MM.1S (cell line): ENCODE results near the gene SATB2.

ENCODE experiments used
- DNase-seq: peaks from one replicate; pipeline ENCODE4 v3.0.0-alpha.2; 2015
- H2AFZ ChIP-seq: fragments of 300-600 bp; sonication (generic); 2 replicates; pipeline ENCODE4 v1.6.0; 2016; ENCODE audit warnings: antibody characterized with exemption, low read length
- H3F3A ChIP-seq: fragments of 300-600 bp; sonication (generic); 2 replicates; pipeline ENCODE4 v1.6.1; 2016; ENCODE audit warnings: mild to moderate bottlenecking, antibody characterized with exemption, low read length, moderate library complexity, mixed read lengths; ENCODE audit not compliant: insufficient read depth
- H3K27ac ChIP-seq: fragments of 300-600 bp; sonication (generic); 2 replicates; pipeline ENCODE4 v1.5.1; 2016; ENCODE audit warnings: mild to moderate bottlenecking, low read length
- H3K27me3 ChIP-seq: fragments of 300-600 bp; sonication (generic); replicated peaks from 2 replicates; pipeline ENCODE4 v1.6.0; 2016; ENCODE audit warnings: low read length; ENCODE audit not compliant: insufficient read depth
- H3K36me3 ChIP-seq: fragments of 300-600 bp; sonication (generic); replicated peaks from 2 replicates; pipeline ENCODE4 v1.6.1; 2016; ENCODE audit warnings: mild to moderate bottlenecking, low read length, mixed read lengths; ENCODE audit not compliant: insufficient read depth
- H3K4me1 ChIP-seq: fragments of 300-600 bp; sonication (generic); 2 replicates; pipeline ENCODE4 v1.6.1; 2016; ENCODE audit warnings: low read length, mixed read lengths
- H3K4me2 ChIP-seq: fragments of 300-600 bp; sonication (generic); 2 replicates; pipeline ENCODE4 v1.6.0; 2016; ENCODE audit warnings: low read depth, low read length
- H3K4me3 ChIP-seq: fragments of 300-600 bp; sonication (generic); 2 replicates; pipeline ENCODE4 v1.5.1; 2016; ENCODE audit warnings: low read length, mixed read lengths
- H3K79me2 ChIP-seq: fragments of 300-600 bp; sonication (generic); 2 replicates; pipeline ENCODE4 v1.6.1; 2016; ENCODE audit warnings: mixed run types, low read length, mixed read lengths
- H3K9ac ChIP-seq: fragments of 300-600 bp; sonication (generic); 2 replicates; pipeline ENCODE4 v1.6.1; 2016; ENCODE audit warnings: low read length, mixed read lengths
- H3K9me2 ChIP-seq: fragments of 300-600 bp; sonication (generic); replicated peaks from 2 replicates; pipeline ENCODE4 v1.6.1; 2016; ENCODE audit warnings: mild to moderate bottlenecking, low read length, mixed read lengths; ENCODE audit not compliant: insufficient read depth
- H3K9me3 ChIP-seq: fragments of 300-600 bp; sonication (generic); replicated peaks from 2 replicates; pipeline ENCODE4 v1.6.1; 2016; ENCODE audit warnings: mild to moderate bottlenecking, low read length, mixed read lengths; ENCODE audit not compliant: insufficient read depth
- H4K20me1 ChIP-seq: fragments of 300-600 bp; sonication (generic); 2 replicates; pipeline ENCODE4 v1.6.1; 2016; ENCODE audit warnings: mild to moderate bottlenecking, low read length, moderate library complexity, mixed read lengths; ENCODE audit not compliant: insufficient read depth
- CTCF ChIP-seq: fragments of 300-600 bp; sonication (generic); IDR thresholded peaks from 2 replicates; pipeline ENCODE4 v1.5.1; 2016; ENCODE audit warnings: antibody characterized with exemption, low read length, mixed read lengths
- EZH2 ChIP-seq: fragments of 300-600 bp; sonication (generic); optimal IDR thresholded peaks from 2 replicates; pipeline ENCODE3; 2017; ENCODE audit warnings: low read depth, mild to moderate bottlenecking, antibody characterized with exemption, low read length, mixed read lengths
- EZH2phosphoT487 ChIP-seq: fragments of 300-600 bp; sonication (generic); IDR thresholded peaks from 2 replicates; pipeline ENCODE4 v1.6.1; 2018; ENCODE audit warnings: antibody characterized with exemption, low read length

Gene SATB2

GRCh38 chr2:199342334-199342733 lies 115.4 kb downstream of the SATB2 start:
- no peaks in the 10 kb centered on the region for H3K9me2 ChIP-seq
- no peaks in the 10 kb centered on the region for H3K36me3 ChIP-seq

GRCh38 chr2:199341123-199341522 lies 116.6 kb downstream of the SATB2 start:
- Histone ChIP-seq H3K36me3 (no peaks in the 10 kb centered on the region), H3K9ac (no peak overlapping the region), H3K4me3 (no peak overlapping the region)

More at GRCh38 chr2:199342334-199342733, 115.4 kb downstream of the SATB2 start:
- Histone ChIP-seq H3K79me2 (no peaks in the 10 kb centered on the region), H3K9me3 (no peaks in the 10 kb centered on the region), H3K4me2 (no peak overlapping the region), H3K27me3 (no peaks in the 10 kb centered on the region), H2AFZ (no peak overlapping the region), H3K4me1 (no peaks in the 10 kb centered on the region), H3K4me3 (no peak overlapping the region), H3F3A (no peaks in the 10 kb centered on the region), H4K20me1 (no peaks in the 10 kb centered on the region), H3K27ac (no peak overlapping the region), H3K9ac (no peak overlapping the region)
- TF ChIP-seq EZH2phosphoT487 (no peak), EZH2 (no peak), CTCF (no peak)
- DNase-seq, result no peak

GRCh38 chr2:199339891-199340605 lies 117.7 kb downstream of the SATB2 start:
- no peak overlapping the region for H3K27ac ChIP-seq
- no peak overlapping the region for H3K9ac ChIP-seq
- H3K4me1 ChIP-seq, result no peaks in the 10 kb centered on the region
- H3K27me3 ChIP-seq, result no peaks in the 10 kb centered on the region
- no peaks in the 10 kb centered on the region for H4K20me1 ChIP-seq
- TF ChIP-seq CTCF, result no peak
- TF ChIP-seq EZH2phosphoT487, result no peak
- no peak for TF ChIP-seq EZH2
- H3K4me2 ChIP-seq, result no peak overlapping the region
- no peaks in the 10 kb centered on the region for H3K9me3 ChIP-seq
- no peak for DNase-seq
- no peak overlapping the region for H3K4me3 ChIP-seq
- no peaks in the 10 kb centered on the region for H3K79me2 ChIP-seq
- H3K9me2 ChIP-seq, result no peaks in the 10 kb centered on the region
- no peaks in the 10 kb centered on the region for H3F3A ChIP-seq
- H2AFZ ChIP-seq, result no peak overlapping the region
- H3K36me3 ChIP-seq, result no peaks in the 10 kb centered on the region

More at GRCh38 chr2:199341123-199341522, 116.6 kb downstream of the SATB2 start:
- Histone ChIP-seq H3K4me2 (no peak overlapping the region), H2AFZ (no peak overlapping the region), H3K27me3 (no peaks in the 10 kb centered on the region), H3K9me3 (no peaks in the 10 kb centered on the region), H3K79me2 (no peaks in the 10 kb centered on the region), H3K9me2 (no peaks in the 10 kb centered on the region), H3F3A (no peaks in the 10 kb centered on the region), H3K27ac (no peak overlapping the region), H3K4me1 (no peaks in the 10 kb centered on the region), H4K20me1 (no peaks in the 10 kb centered on the region)
- TF ChIP-seq EZH2phosphoT487 (no peak), EZH2 (no peak), CTCF (no peak)
- DNase-seq, result no peak
